ENCODE data around the gene OSR1.

- TF ChIP-seq EGR1 (IDR thresholded peaks at IDR 0.05; ENCODE audit: low read depth in 2 of 2) (no peak), CTCF (IDR thresholded peaks at IDR 0.05; ENCODE audit: low read depth, low read length, missing input control) (no peak), REST (IDR thresholded peaks at IDR 0.05) (no peak), YY1 (IDR thresholded peaks at IDR 0.05) (no peak)
These were observed 8.9 kb upstream of the OSR1 start for GRCh38 chr2:19367326-19367725.
